Lower lobe of right lung (tissue), 2 donors: ENCODE results near the gene CACNB1. TPM values are rescaled to one million over a fixed set of nuclear protein-coding genes. Genes with fewer than 3 reads are reported as not detected.
A peak's percentile ranks its signal among the peaks of the same experiment; 100 is the strongest.

Experiments used
- ATAC-seq, 2 donors: fragments of 200-7000 bp; cut with Tn5 transposase; one replicate each; pipeline ENCODE4 v1.9.1; 2020 to 2022; ENCODE audit warnings: mild to moderate bottlenecking in 2 of 2, moderate library complexity in 2 of 2
- DNase-seq: peaks from one replicate; pipeline ENCODE4 v3.0.0-alpha.2; 2020
- H3K27ac ChIP-seq: fragments of 200-600 bp; one replicate; pipeline ENCODE4 v1.8.0; 2022
- H3K27me3 ChIP-seq: fragments of 200-600 bp; one replicate; pipeline ENCODE4 v1.8.0; 2022; ENCODE audit warnings: low read depth
- H3K36me3 ChIP-seq: fragments of 200-600 bp; one replicate; pipeline ENCODE4 v1.8.0; 2022; ENCODE audit warnings: mild to moderate bottlenecking
- H3K4me1 ChIP-seq: fragments of 200-600 bp; one replicate; pipeline ENCODE4 v1.8.0; 2022
- H3K4me3 ChIP-seq: fragments of 200-600 bp; one replicate; pipeline ENCODE4 v1.8.0; 2022; ENCODE audit warnings: mild to moderate bottlenecking
- H3K9me3 ChIP-seq: fragments of 200-600 bp; one replicate; pipeline ENCODE4 v1.8.0; 2022
- intact Hi-C: fragments of 100-400 bp; cut with DNase I; formaldehyde crosslinking; loops from one replicate; pipeline ENCODE4 v1.11.0; 2022
- total RNA-seq: library from RNA; stranded (reverse); fragmentation: NEBNext Ultra II Directional; extraction: Animal tissue kit (Norgen Biotek cat#: 25700); gene quantifications from one replicate; pipeline ENCODE4 v1.2.1, GENCODE V29; 2021
- TF ChIP-seq, protein P1 (sequence below): fragments of 200-600 bp; IDR thresholded peaks from one replicate; pipeline ENCODE4 v1.8.0; 2022; ENCODE audit warnings: antibody characterized with exemption, mild to moderate bottlenecking
- donor health status: DM: no; HTN: yes; CAD: no; lungs with severe emphysema.

CACNB1 gene
- total RNA-seq, 1 donor from 2014 or later: 21.3 TPM

DNA sequence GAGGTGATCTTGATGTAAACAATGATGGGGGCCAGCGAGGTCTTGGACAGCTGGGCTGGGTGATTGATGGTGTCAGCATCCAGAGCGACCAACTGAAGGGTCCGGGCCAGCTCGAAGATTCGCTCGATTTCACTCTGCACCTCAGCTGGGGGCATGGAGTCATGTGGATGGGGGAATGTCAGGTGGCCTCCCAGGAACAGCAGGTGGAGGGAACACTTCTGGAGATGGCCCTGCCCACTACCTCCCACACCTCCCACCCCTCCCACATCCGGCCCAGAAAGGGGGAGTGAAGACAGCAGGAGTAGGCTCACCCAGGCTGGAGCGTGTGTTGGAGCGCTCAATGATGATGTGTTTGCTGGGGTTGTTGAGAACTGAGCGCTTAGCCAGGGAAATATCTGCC is 13.7 kb downstream of the CACNB1 start:
- Histone ChIP-seq H3K4me1 (peaks cover 2% of the 10 kb centered on the region), H3K36me3 (peaks cover 92% of the 10 kb centered on the region), H3K9me3 (no peaks in the 10 kb centered on the region), H3K27ac (no peak overlapping the region), H3K4me3 (no peak overlapping the region), H3K27me3 (no peaks in the 10 kb centered on the region)
- no peak for ATAC-seq
- DNase-seq: no peak
- intact Hi-C loops: no loop called here
- TF ChIP-seq, protein P1, sequence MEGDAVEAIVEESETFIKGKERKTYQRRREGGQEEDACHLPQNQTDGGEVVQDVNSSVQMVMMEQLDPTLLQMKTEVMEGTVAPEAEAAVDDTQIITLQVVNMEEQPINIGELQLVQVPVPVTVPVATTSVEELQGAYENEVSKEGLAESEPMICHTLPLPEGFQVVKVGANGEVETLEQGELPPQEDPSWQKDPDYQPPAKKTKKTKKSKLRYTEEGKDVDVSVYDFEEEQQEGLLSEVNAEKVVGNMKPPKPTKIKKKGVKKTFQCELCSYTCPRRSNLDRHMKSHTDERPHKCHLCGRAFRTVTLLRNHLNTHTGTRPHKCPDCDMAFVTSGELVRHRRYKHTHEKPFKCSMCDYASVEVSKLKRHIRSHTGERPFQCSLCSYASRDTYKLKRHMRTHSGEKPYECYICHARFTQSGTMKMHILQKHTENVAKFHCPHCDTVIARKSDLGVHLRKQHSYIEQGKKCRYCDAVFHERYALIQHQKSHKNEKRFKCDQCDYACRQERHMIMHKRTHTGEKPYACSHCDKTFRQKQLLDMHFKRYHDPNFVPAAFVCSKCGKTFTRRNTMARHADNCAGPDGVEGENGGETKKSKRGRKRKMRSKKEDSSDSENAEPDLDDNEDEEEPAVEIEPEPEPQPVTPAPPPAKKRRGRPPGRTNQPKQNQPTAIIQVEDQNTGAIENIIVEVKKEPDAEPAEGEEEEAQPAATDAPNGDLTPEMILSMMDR: no peak

DNA sequence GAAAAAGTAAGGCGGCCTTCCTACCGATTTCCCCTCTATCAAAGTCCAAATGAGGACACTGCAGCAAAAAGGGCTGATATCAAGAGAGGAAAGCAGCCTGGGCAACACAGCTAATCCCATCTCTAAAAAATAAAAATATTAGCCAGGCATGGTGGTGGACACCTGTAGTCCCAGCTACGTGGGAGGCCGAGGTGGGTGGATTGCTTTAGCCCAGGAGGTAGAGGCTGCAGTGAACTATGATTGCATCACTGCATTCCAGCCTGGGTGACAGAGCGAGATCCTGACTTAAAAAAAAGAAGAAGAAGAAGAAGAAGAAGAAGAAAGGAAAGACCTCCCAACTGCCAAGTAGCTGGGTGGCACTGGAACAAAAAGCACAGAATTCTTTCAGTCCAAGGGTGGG is 14.4 kb downstream of the CACNB1 start:
- Histone ChIP-seq H3K9me3 (no peaks in the 10 kb centered on the region), H3K4me1 (peaks cover 9% of the 10 kb centered on the region), H3K27me3 (no peaks in the 10 kb centered on the region), H3K4me3 (no peak overlapping the region), H3K27ac (no peak overlapping the region), H3K36me3 (peaks cover 86% of the 10 kb centered on the region)
- ATAC-seq (no peak), DNase-seq (no peak)
- TF ChIP-seq, protein P1: no peak
- intact Hi-C loops: no loop called here

DNA sequence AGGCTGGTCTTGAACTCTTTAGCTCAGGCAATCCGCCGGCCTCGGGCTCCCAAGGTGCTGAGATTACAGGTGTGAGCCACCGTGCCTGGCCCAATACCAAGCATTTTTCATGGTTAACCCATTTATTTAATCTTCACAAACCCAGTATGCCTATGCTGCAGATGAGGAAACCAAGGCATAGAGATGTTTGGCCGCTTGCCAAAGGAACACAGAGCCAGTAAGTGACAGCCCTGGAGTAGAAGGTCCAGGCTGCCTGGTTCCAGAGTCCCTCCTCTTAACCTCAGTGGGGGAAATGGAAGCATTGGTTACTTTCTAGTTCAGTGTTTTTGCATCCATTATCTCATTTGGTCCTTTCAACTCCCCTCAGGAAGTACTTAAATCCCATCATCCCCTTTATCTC is 16.2 kb downstream of the CACNB1 start:
- no peak for ATAC-seq
- no peaks in the 10 kb centered on the region for H3K27me3 ChIP-seq
- H3K36me3 ChIP-seq: peaks cover 86% of the 10 kb centered on the region
- H3K4me1 ChIP-seq: peaks cover 10% of the 10 kb centered on the region
- no peak overlapping the region for H3K4me3 ChIP-seq
- TF ChIP-seq, protein P1: no peak
- H3K27ac ChIP-seq: no peak overlapping the region
- intact Hi-C loops: no loop called here
- DNase-seq: no peak
- H3K9me3 ChIP-seq: no peaks in the 10 kb centered on the region

DNA sequence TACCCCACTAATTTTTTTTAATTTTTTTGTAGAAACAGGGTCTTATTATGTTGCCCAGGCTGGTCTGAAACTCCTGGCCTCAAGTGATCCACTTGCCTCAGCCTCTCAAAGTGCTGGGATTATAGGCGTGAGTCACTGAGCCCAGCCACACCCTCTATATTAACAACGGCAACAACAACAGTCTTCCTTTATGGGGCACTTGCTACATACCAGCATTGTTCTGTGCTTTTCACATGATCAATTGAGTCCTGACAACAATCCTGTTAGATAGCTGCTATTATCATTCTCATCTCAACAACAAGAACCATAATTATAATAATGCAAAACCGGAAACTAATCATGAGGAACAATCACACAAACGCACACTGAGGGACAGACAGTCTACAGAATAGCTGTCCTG is 18.9 kb downstream of the CACNB1 start:
- H3K27me3 ChIP-seq: no peaks in the 10 kb centered on the region
- no peak for DNase-seq
- peaks cover 10% of the 10 kb centered on the region for H3K4me1 ChIP-seq
- no peak overlapping the region for H3K4me3 ChIP-seq
- peaks cover 73% of the 10 kb centered on the region for H3K36me3 ChIP-seq
- no peaks in the 10 kb centered on the region for H3K9me3 ChIP-seq
- intact Hi-C loops: no loop called here
- no peak overlapping the region for H3K27ac ChIP-seq
- TF ChIP-seq, protein P1: no peak
- peak; percentile 20 to 71 for ATAC-seq

GRCh38 chr17:39177256-39177655 is 20.2 kb downstream of the CACNB1 start:
- no peak overlapping the region for H3K4me3 ChIP-seq
- DNase-seq (no peak), ATAC-seq (peak; percentile 10 to 13)
- H3K27me3 ChIP-seq: no peaks in the 10 kb centered on the region
- no peaks in the 10 kb centered on the region for H3K9me3 ChIP-seq
- H3K36me3 ChIP-seq: peaks cover 60% of the 10 kb centered on the region
- no peak overlapping the region for H3K27ac ChIP-seq
- TF ChIP-seq, protein P1: no peak
- peaks cover 10% of the 10 kb centered on the region for H3K4me1 ChIP-seq
- intact Hi-C loops: no loop called here

- peaks cover 10% of the 10 kb centered on the region for H3K4me1 ChIP-seq
- H3K9me3 ChIP-seq: no peaks in the 10 kb centered on the region
- TF ChIP-seq, protein P1: no peak
- H3K36me3 ChIP-seq: peaks cover 46% of the 10 kb centered on the region
- DNase-seq (no peak), ATAC-seq (no peak)
- H3K27me3 ChIP-seq: no peaks in the 10 kb centered on the region
- H3K27ac ChIP-seq: no peak overlapping the region
- no peak overlapping the region for H3K4me3 ChIP-seq
- intact Hi-C loops: no loop called here
These were observed 21.8 kb downstream of the CACNB1 start for GRCh38 chr17:39175695-39176093.
